Medulla oblongata (tissue), 1 donor: Measurements from ENCODE around the gene C3orf20.
"Not testable (repeated sequence)": the region's sequence is repeated elsewhere in the genome, so short reads cannot be mapped to it uniquely, and the experiment has no call there.

Experiments
- DNase-seq: peaks from one replicate; pipeline ENCODE4 v3.0.0-alpha.2; 2015; ENCODE audit errors: extremely low spot score

C3orf20 gene

GRCh38 chr3:14798231-14798630, 123.3 kb downstream of the C3orf20 start:
- DNase-seq: no peak

- no peak for DNase-seq
Measured at GRCh38 chr3:14799146-14799545, 124.2 kb downstream of the C3orf20 start.

GRCh38 chr3:14801031-14801430, 126.1 kb downstream of the C3orf20 start:
- DNase-seq: no peak

- DNase-seq: no peak
Measured at GRCh38 chr3:14801668-14802380, 126.9 kb downstream of the C3orf20 start.

- no peak for DNase-seq
Measured at GRCh38 chr3:14802381-14802731, 127.4 kb downstream of the C3orf20 start.

GRCh38 chr3:14803101-14803980, 128.4 kb downstream of the C3orf20 start:
- DNase-seq: no peak

- DNase-seq: no peak
Measured at GRCh38 chr3:14803981-14804834, 129.3 kb downstream of the C3orf20 start.

GRCh38 chr3:14804835-14805780, 130.2 kb downstream of the C3orf20 start:
- DNase-seq: no peak

GRCh38 chr3:14805961-14806537, 131.1 kb downstream of the C3orf20 start:
- no peak for DNase-seq

GRCh38 chr3:14806641-14807263, 131.8 kb downstream of the C3orf20 start:
- no peak for DNase-seq

GRCh38 chr3:14808025-14808424, 133.1 kb downstream of the C3orf20 start:
- DNase-seq: no peak

- DNase-seq: no peak
Measured at GRCh38 chr3:14808502-14809266, 133.7 kb downstream of the C3orf20 start.

GRCh38 chr3:14809611-14810010, 134.7 kb downstream of the C3orf20 start:
- not testable (repeated sequence) for DNase-seq

GRCh38 chr3:14810070-14810791, 135.3 kb downstream of the C3orf20 start:
- DNase-seq: no peak

GRCh38 chr3:14810801-14811661, 136.1 kb downstream of the C3orf20 start:
- no peak for DNase-seq

GRCh38 chr3:14811684-14812083, 136.7 kb downstream of the C3orf20 start:
- no peak for DNase-seq

GRCh38 chr3:14812196-14812790, 137.4 kb downstream of the C3orf20 start:
- DNase-seq: no peak
